Activated CD8-positive, alpha-beta memory T cell treated with anti-CD3 and anti-CD28 coated beads, Interleukin-2, amount 50 U/mL, for 1 hour (primary cell): ENCODE data around the gene NT5DC4.
"Not testable (repeated sequence)": the region's sequence is repeated elsewhere in the genome, so short reads cannot be mapped to it uniquely, and the experiment has no call there.

Source experiments
- DNase-seq: peaks from one replicate; pipeline ENCODE4 v3.0.0-alpha.2; 2020; ENCODE audit errors: extremely low read depth

NT5DC4 gene

GRCh38 chr2:112699984-112700667 is 20.7 kb upstream of the NT5DC4 start:
- no peak for DNase-seq

DNA sequence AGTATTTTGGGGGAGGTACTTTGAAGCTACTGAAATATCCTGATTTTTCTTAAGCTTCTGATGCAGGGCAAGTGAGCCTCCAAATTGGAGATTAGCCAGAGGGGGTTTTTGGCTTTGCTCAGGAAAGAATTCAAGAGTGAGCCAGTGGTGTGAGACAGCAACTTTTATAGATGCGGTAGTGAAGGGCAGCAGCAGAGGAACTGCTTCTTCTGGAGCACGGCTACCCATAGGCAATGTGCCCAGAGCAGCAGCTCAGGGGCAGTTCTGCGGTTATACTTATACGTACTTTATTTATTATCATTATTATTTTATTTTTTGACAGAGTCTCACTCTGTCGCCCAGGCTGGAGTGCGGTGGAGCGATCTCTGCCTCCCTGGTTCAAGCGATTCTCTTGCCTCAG is 19.8 kb upstream of the NT5DC4 start:
- no peak for DNase-seq

DNA sequence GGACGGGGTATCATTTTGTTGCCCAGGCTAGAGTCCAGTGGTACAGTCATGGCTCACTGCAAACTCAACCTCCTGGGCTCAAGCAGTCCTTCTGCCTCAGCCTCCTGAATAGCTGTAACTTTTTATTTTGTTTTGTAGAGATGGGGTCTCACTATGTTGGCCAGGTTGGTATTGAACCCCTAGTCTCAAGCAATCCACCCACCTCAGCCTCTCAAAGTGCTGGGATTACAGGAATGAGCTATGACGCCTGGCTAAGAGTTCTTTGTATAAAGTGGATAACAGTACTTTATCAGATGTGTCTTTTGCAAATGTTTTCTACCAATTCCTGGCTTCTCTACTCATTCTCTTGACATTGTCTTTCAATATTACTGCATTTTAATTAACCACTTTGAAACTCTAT is 17.1 kb upstream of the NT5DC4 start:
- no peak for DNase-seq

DNA sequence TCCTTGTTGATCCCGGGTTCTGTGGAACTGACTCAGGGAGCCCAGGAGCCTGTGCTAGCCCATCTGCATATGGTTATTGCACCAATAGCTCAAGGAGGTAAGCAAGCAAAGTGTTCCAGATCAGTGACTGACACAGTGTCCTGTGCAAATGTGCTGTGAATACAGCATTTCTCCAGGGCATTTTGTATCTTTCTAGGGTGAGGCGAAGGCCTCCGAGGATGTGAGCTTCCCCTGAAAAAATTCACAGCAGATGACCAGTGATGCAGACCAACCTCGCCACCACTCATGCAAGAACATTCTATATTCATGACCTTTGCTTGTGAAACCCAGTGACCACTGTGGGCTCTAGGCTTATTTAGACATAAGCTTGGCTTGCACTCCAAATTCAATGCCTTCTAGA is 15.2 kb upstream of the NT5DC4 start:
- DNase-seq: no peak

DNA sequence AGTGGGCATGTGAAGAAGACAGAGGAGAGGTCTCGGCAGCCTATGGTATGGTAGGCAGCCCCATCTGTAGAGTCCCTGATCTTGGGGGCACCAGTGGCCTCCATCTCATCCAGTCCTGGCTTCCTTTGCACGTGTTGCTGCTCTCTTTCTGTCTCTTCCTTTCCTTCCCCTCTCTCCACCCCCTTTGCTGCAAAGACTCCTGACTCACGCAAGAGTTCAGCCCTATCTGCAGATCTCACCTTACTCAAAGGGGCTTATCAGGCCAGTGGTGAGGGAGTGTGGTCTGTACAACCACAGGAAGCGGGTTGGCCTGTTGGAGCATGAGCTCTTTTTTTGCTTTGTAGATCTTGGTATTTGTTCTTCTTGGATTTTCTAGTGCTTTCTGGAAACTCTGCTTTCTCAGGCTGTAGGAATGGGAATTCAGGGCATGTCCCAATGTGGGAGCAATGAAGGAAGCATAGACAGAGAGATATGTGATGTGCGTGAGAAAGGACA is 14.6 kb upstream of the NT5DC4 start:
- no peak for DNase-seq

DNA sequence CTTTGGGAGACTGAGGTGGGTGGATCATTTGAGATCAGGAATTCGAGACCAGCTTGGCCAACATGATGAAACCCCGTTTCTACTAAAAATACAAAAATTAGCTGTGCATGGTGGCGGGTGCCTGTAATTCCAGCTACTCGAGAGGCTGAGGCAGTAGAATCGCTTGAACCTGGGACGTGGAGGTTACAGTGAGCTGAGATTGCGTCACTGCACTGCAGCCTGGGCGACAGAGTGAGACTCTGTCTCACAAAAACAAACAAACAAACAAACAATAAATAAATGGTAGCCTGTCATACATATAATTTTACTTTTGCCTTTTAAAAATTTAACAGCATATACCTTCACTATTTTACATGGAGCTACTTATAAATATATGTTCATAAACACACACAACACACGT is 13.9 kb upstream of the NT5DC4 start:
- DNase-seq: not testable (repeated sequence)

- no peak for DNase-seq
These were observed 11.9 kb upstream of the NT5DC4 start for GRCh38 chr2:112708968-112709367.

GRCh38 chr2:112709703-112710102 is 11.1 kb upstream of the NT5DC4 start:
- DNase-seq: no peak

- DNase-seq: no peak
These were observed 9.7 kb upstream of the NT5DC4 start for GRCh38 chr2:112710956-112711750.

GRCh38 chr2:112712465-112712864 is 8.4 kb upstream of the NT5DC4 start:
- no peak for DNase-seq

DNA sequence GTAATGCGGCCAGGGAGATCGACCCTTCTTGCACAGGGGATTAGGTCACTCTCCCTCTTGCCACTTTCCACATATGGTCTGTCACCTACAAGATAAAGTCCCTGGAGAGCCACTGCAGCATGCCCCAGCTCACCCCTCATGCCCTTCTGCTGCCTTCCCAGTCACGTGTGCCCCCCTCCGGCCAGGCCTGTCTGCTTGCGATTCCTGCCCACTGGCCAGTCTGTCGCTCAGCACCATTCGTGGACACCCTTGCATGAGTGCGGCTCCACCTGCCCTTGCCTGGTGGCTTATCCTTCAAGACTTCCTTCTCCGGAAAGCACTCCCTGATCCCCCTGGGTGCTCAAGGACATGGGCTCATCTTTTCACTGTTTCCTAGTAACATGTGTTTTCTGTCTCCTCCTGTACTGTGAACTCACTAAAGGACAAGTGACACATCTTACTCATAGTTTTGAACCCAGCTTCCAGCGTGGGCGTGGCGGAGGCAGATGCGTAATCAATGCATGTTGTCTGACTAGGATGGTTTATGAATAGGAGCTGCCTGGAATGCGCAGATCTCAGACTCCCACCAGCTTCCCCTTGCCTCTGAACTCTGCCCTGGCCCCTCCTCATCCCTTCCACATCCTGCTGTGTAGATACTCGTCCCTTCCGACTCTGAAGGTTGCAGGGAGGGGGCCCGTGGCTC is 7.8 kb upstream of the NT5DC4 start:
- no peak for DNase-seq

DNA sequence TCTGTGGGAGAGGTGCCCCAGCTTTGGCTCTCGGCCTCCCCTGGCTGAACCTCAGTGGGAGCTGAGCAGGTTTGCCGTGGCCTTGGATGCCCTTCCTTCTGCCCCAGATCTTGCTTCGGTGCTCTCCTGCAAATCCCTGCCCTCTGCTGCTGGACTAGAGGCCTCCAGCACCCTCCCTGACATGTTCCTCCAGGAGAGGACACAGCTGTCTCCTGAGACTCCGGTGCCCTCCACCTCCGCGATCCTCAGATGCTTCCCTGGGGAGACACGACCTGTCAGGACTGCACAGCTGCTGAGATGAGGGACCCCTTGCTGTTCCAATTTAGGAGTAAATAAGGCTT is 7.3 kb upstream of the NT5DC4 start:
- DNase-seq: no peak

- DNase-seq: no peak
These were observed 6.9 kb upstream of the NT5DC4 start for GRCh38 chr2:112713926-112714325.

DNA sequence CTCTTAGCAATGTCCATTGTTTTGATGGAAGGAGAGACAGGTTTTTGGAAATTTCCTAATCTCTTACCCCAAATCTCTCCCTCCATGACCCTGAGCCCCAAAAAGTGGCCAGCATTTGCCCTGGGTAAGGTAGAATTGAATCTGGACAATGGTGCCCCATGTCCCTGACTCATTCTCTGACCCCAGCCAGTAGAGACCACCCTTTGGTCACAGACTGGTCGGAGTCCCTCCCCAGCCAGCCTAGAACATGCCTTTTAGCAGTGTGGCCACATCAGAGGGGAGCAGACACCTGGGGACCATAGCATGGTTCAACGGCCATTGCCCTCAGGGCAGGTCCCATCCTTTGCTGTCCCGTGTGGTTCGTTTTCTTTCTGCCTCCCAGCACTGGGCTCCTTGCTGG is 6.5 kb upstream of the NT5DC4 start:
- no peak for DNase-seq

DNA sequence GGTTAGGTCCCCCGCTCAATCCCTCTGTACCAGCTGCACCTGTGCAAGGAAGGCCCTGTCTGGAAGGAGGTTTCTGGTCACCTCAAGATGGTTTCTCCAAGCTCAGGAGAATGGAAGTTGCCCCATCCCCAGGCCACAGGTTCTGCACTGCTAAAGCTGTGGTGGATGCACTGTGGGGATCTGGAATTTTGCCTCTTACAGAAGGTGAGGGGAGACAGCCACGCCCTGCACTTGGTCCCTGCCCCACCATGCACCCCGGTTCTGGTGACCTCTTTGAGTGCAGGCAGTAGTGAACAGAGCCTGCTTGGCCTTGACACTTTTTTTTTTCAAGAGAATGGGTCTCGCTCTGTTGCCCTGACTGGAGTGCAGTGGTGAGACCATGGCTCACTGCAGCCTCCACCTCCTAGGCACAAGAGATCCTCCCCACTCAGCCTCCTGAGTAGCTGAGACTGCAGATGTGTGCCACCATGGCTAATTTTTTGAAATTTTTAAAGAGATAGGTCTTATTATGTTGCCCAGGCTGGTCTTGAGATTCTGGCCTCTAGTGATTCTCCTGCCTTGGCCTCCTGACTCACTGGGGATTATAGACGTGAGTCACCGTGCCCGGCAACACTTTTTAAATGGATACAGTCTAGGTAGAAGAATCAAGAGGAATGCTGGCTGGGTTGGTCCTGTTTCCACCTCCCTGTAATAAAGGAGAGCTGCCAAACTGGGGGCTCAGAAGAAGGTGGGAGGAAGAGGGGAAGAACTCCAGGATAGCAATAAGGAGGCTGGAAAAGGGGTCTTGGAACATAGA is 5.8 kb upstream of the NT5DC4 start:
- no peak for DNase-seq

GRCh38 chr2:112716094-112716493 is 4.7 kb upstream of the NT5DC4 start:
- DNase-seq: not testable (repeated sequence)

- not testable (repeated sequence) for DNase-seq
These were observed 3.9 kb upstream of the NT5DC4 start for GRCh38 chr2:112716826-112717352.

- no peak for DNase-seq
These were observed 1.9 kb upstream of the NT5DC4 start for GRCh38 chr2:112718863-112719370.

DNA sequence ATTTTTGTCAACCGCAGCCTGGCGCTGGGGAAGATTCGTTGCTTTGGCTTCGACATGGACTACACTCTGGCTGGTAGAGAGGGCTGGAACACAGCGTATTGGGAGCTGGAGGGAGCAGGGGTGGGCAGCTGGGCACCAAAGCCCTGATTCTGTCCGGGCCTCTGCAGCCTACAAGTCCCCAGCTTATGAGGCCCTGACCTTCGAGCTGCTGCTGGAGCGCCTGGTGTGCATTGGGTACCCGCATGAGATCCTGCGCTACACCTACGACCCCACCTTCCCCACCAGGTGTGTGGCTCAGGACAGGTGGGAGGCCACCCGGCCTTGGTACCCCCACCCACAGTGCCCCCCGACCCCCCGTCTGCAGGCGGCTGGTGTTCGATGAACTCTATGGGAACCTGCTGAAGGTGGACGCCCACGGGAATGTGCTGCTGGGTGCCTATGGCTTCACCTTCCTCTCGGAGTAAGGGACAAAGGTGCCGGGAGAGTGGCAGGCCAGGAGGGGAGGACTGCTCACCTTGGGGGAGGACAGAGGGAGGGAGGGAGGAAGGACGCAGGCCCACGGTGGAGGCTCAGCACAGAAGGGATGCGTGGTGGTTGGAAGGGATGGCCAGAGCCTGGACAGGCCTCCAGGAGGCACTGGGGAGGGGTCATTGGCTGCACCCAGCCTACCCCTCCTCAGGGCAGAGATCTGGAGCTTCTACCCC is 1.2 kb downstream of the NT5DC4 start:
- no peak for DNase-seq

GRCh38 chr2:112722816-112723546 is 2.2 kb downstream of the NT5DC4 start:
- DNase-seq: no peak
